ENCODE results near the gene FGB. TPM values are rescaled to one million over a fixed set of nuclear protein-coding genes. Genes with fewer than 3 reads are reported as not detected.

FGB gene
- total and polyA plus RNA-seq, 2 donors (not counting 1 experiment from before 2014, with no cell fraction given), result not detected

DNA sequence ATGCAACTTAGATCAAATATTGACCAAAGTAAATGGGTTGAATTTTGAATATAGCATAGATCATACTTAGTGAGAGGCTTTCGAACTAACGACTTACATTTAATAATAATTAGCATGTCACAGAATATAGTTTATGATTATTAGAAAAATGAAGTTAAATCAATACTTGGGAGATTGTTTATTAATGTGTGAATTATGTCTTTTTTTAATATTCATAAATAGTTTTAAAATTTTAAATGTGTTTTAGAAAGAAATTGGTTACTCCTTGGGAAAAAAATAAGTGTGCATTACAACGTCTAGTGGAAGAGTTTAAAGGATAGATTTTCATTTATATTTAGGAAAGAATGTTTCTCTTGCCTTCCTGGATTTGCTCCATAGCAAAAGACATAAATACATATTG is 20.4 kb downstream of the FGB start:
- TF ChIP-seq EZH2 (IDR thresholded peaks at IDR 0.05; ENCODE audit: borderline replicate concordance, insufficient read depth, low read depth, low read length, poor library complexity, severe bottlenecking), result no peak
- TF ChIP-seq, protein P1, sequence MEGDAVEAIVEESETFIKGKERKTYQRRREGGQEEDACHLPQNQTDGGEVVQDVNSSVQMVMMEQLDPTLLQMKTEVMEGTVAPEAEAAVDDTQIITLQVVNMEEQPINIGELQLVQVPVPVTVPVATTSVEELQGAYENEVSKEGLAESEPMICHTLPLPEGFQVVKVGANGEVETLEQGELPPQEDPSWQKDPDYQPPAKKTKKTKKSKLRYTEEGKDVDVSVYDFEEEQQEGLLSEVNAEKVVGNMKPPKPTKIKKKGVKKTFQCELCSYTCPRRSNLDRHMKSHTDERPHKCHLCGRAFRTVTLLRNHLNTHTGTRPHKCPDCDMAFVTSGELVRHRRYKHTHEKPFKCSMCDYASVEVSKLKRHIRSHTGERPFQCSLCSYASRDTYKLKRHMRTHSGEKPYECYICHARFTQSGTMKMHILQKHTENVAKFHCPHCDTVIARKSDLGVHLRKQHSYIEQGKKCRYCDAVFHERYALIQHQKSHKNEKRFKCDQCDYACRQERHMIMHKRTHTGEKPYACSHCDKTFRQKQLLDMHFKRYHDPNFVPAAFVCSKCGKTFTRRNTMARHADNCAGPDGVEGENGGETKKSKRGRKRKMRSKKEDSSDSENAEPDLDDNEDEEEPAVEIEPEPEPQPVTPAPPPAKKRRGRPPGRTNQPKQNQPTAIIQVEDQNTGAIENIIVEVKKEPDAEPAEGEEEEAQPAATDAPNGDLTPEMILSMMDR (IDR thresholded peaks at IDR 0.05), result no peak
- Histone ChIP-seq H4K20me1 (ENCODE audit: control insufficient read depth, insufficient read depth, low read length, poor library complexity, severe bottlenecking) (no peaks in the 10 kb centered on the region), H3K9me3 (ENCODE audit: control extremely low read depth in 1 of 3, control insufficient read depth in 2 of 3, insufficient read depth in 1 of 3, low read length in 2 of 3) (peaks cover 0 to 1% (median 0%) of the 10 kb centered on the region in 3 donors), H3K79me2 (ENCODE audit: control insufficient read depth, insufficient read depth, low read length) (no peaks in the 10 kb centered on the region), H3K27ac (ENCODE audit: low read length in 2 of 2) (no peak overlapping the region), H3K36me3 (replicated peaks in 1 of 2; ENCODE audit: control extremely low read depth in 1 of 2, control insufficient read depth in 1 of 2, extremely low read depth in 1 of 2, insufficient read depth in 2 of 2, low read length in 1 of 2) (no peaks in the 10 kb centered on the region), H3K4me1 (ENCODE audit: control insufficient read depth in 2 of 2, insufficient read depth in 2 of 2, low read length in 2 of 2) (no peaks in the 10 kb centered on the region), H3K9ac (ENCODE audit: low read length) (no peak overlapping the region), H2AFZ (ENCODE audit: insufficient read depth, low read depth, low read length, poor library complexity, severe bottlenecking) (no peak overlapping the region), H3K4me3 (ENCODE audit: control extremely low read depth in 1 of 5, extremely low read depth in 1 of 5, insufficient read depth in 1 of 5, low read depth in 2 of 5, low read length in 4 of 5) (no peak overlapping the region), H3K27me3 (replicated peaks in 1 of 4; ENCODE audit: control extremely low read depth in 1 of 4, control insufficient read depth in 3 of 4, insufficient read depth in 4 of 4, low read length in 3 of 4) (peaks cover 0 to 6% (median 0%) of the 10 kb centered on the region in 4 experiments), H3K4me2 (replicated peaks; ENCODE audit: low read depth, low read length, poor library complexity, severe bottlenecking) (no peak overlapping the region)
- H3K27ac Mint-ChIP-seq, result no peak overlapping the region
- POLR2A ChIA-PET, result no interaction called here
- no peaks in the 10 kb centered on the region for H3K9me3 Mint-ChIP-seq (ENCODE audit: insufficient read depth)
- intact Hi-C loops (cut with micrococcal nuclease), result no loop called here
- WGBS (ENCODE audit: insufficient coverage), result no CpG with 5 or more reads among the region's 3 CpGs
- peaks cover 22% of the 10 kb centered on the region for H3K27me3 Mint-ChIP-seq
- no peak overlapping the region for H3K4me3 Mint-ChIP-seq
- CTCF ChIA-PET, result no interaction called here
- ATAC-seq (ENCODE audit: low read depth), result no peak
- H3K4me1 Mint-ChIP-seq, result no peaks in the 10 kb centered on the region
- DNase-seq, result no peak

DNA sequence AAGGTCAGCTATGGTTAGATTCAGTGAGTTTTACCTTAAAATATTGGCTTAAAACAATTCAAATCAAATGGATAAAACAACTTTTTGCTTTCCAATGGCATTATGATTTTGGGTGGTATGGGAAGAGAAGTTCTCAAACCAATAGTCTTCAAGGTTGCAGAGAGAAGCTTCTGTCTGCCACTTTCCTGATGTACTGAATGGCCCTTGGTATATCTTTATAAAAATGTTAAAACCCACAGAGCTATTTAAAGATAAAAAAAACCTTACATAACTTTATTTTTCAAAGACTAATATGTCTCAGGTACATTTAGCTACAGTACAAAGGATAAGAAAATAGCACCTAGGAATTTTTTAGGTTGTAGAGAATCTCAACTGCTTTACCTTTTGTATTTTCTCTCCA is 20.9 kb downstream of the FGB start:
- Histone ChIP-seq H3K4me3 (ENCODE audit: control extremely low read depth in 1 of 5, extremely low read depth in 1 of 5, insufficient read depth in 1 of 5, low read depth in 2 of 5, low read length in 4 of 5) (no peak overlapping the region), H3K4me2 (replicated peaks; ENCODE audit: low read depth, low read length, poor library complexity, severe bottlenecking) (no peak overlapping the region), H3K4me1 (ENCODE audit: control insufficient read depth in 2 of 2, insufficient read depth in 2 of 2, low read length in 2 of 2) (no peaks in the 10 kb centered on the region), H3K27me3 (replicated peaks in 1 of 4; ENCODE audit: control extremely low read depth in 1 of 4, control insufficient read depth in 3 of 4, insufficient read depth in 4 of 4, low read length in 3 of 4) (peaks cover 0 to 6% (median 0%) of the 10 kb centered on the region in 4 experiments), H3K9ac (ENCODE audit: low read length) (no peak overlapping the region), H2AFZ (ENCODE audit: insufficient read depth, low read depth, low read length, poor library complexity, severe bottlenecking) (no peak overlapping the region), H3K27ac (ENCODE audit: low read length in 2 of 2) (no peak overlapping the region), H4K20me1 (ENCODE audit: control insufficient read depth, insufficient read depth, low read length, poor library complexity, severe bottlenecking) (no peaks in the 10 kb centered on the region), H3K36me3 (replicated peaks in 1 of 2; ENCODE audit: control extremely low read depth in 1 of 2, control insufficient read depth in 1 of 2, extremely low read depth in 1 of 2, insufficient read depth in 2 of 2, low read length in 1 of 2) (no peaks in the 10 kb centered on the region), H3K79me2 (ENCODE audit: control insufficient read depth, insufficient read depth, low read length) (no peaks in the 10 kb centered on the region), H3K9me3 (ENCODE audit: control extremely low read depth in 1 of 3, control insufficient read depth in 2 of 3, insufficient read depth in 1 of 3, low read length in 2 of 3) (peaks cover 0 to 1% (median 0%) of the 10 kb centered on the region in 3 donors)
- no peak overlapping the region for H3K27ac Mint-ChIP-seq
- no peak for ATAC-seq (ENCODE audit: low read depth)
- H3K4me1 Mint-ChIP-seq, result no peaks in the 10 kb centered on the region
- peaks cover 21% of the 10 kb centered on the region for H3K27me3 Mint-ChIP-seq
- POLR2A ChIA-PET, result no interaction called here
- no peak for DNase-seq
- no peaks in the 10 kb centered on the region for H3K9me3 Mint-ChIP-seq (ENCODE audit: insufficient read depth)
- H3K4me3 Mint-ChIP-seq, result no peak overlapping the region
- CTCF ChIA-PET, result no interaction called here
- intact Hi-C loops (cut with micrococcal nuclease), result no loop called here
- TF ChIP-seq, protein P1 (IDR thresholded peaks at IDR 0.05), result no peak
- TF ChIP-seq EZH2 (IDR thresholded peaks at IDR 0.05; ENCODE audit: borderline replicate concordance, insufficient read depth, low read depth, low read length, poor library complexity, severe bottlenecking), result no peak
